ENCODE data around the gene TSSK6.

TSSK6 gene

GRCh38 chr19:19551853-19552192, 36.5 kb upstream of the TSSK6 start:
- peak in 1 of 2 donors; percentile 65 for DNase-seq
- Histone ChIP-seq H3K9me3 (no peaks in the 10 kb centered on the region), H3K36me3 (no peaks in the 10 kb centered on the region), H3K4me3 (no peak overlapping the region), H3K27me3 (peaks cover 0 to 58% of the 10 kb centered on the region in 2 donors), H3K27ac (peak overlapping the region in 1 of 2 donors; percentile 25), H3K4me1 (peaks cover 0 to 2% (median 0%) of the 10 kb centered on the region in 4 donors)
- intact Hi-C loops (cut with DNase I; ENCODE audit: low total_unique reads), result no loop called here
- TF ChIP-seq CTCF (IDR thresholded peaks at IDR 0.05), result no peak

- Histone ChIP-seq H3K4me1 (peaks cover 0 to 5% (median 0%) of the 10 kb centered on the region in 4 donors), H3K27ac (peak overlapping the region in 1 of 2 donors; percentile 25), H3K27me3 (peaks cover 0 to 64% of the 10 kb centered on the region in 2 donors), H3K36me3 (no peaks in the 10 kb centered on the region), H3K4me3 (no peak overlapping the region), H3K9me3 (no peaks in the 10 kb centered on the region)
- no peak for DNase-seq
- TF ChIP-seq CTCF (IDR thresholded peaks at IDR 0.05), result no peak
- intact Hi-C loops (cut with DNase I; ENCODE audit: low total_unique reads), result no loop called here
Measured at GRCh38 chr19:19550972-19551852, 35.9 kb upstream of the TSSK6 start.

- peaks cover 0 to 71% of the 10 kb centered on the region in 2 donors for H3K27me3 ChIP-seq
- peak in 1 of 2 donors; percentile 60 for DNase-seq
- intact Hi-C loops (cut with DNase I; ENCODE audit: low total_unique reads), result no loop called here
- no peaks in the 10 kb centered on the region for H3K9me3 ChIP-seq
- H3K4me1 ChIP-seq, result peaks cover 0 to 5% (median 0%) of the 10 kb centered on the region in 4 donors
- H3K4me3 ChIP-seq, result no peak overlapping the region
- no peak for TF ChIP-seq CTCF (IDR thresholded peaks at IDR 0.05)
- H3K36me3 ChIP-seq, result no peaks in the 10 kb centered on the region
- no peak overlapping the region for H3K27ac ChIP-seq
Measured at GRCh38 chr19:19550485-19550929, 35.2 kb upstream of the TSSK6 start.

GRCh38 chr19:19549804-19550464, 34.6 kb upstream of the TSSK6 start:
- Histone ChIP-seq H3K27me3 (peaks cover 0 to 74% of the 10 kb centered on the region in 2 donors), H3K9me3 (no peaks in the 10 kb centered on the region), H3K4me1 (peaks cover 0 to 5% (median 0%) of the 10 kb centered on the region in 4 donors), H3K27ac (no peak overlapping the region), H3K4me3 (no peak overlapping the region), H3K36me3 (no peaks in the 10 kb centered on the region)
- intact Hi-C loops (cut with DNase I; ENCODE audit: low total_unique reads), result no loop called here
- no peak for TF ChIP-seq CTCF (IDR thresholded peaks at IDR 0.05)
- no peak for DNase-seq

- Histone ChIP-seq H3K4me1 (peaks cover 0 to 5% (median 0%) of the 10 kb centered on the region in 4 donors), H3K9me3 (no peaks in the 10 kb centered on the region), H3K27me3 (peaks cover 0 to 75% of the 10 kb centered on the region in 2 donors), H3K4me3 (no peak overlapping the region), H3K36me3 (no peaks in the 10 kb centered on the region), H3K27ac (no peak overlapping the region)
- DNase-seq, result no peak
- intact Hi-C loops (cut with DNase I; ENCODE audit: low total_unique reads), result no loop called here
- no peak for TF ChIP-seq CTCF (IDR thresholded peaks at IDR 0.05)
Measured at GRCh38 chr19:19548915-19549759, 33.8 kb upstream of the TSSK6 start.
